Measurements from ENCODE around the gene TTC3. TPM values are rescaled to one million over a fixed set of nuclear protein-coding genes. Genes with fewer than 3 reads are reported as not detected.

Gene TTC3
- polyA plus RNA-seq, 1 donor, result 107 TPM

Other genes with a start within 250 kb of the TTC3 start
- 12.8 TPM for gene HLCS, start 106.6 kb upstream of the TTC3 start, polyA plus RNA-seq (ENCODE audit: insufficient read length)
- 0.17 TPM for gene RIPPLY3, start 66.6 kb upstream of the TTC3 start, polyA plus RNA-seq (ENCODE audit: insufficient read length)
- gene PIGP, start 183 bp upstream of the TTC3 start, polyA plus RNA-seq (ENCODE audit: insufficient read length), result 28.9 TPM
- 33.6 TPM for gene VPS26C, start 194.1 kb downstream of the TTC3 start, polyA plus RNA-seq (ENCODE audit: insufficient read length)